ENCODE results near the gene GEMIN7.

The GEMIN7 gene

GRCh38 chr19:45063851-45064801 is 14.9 kb upstream of the GEMIN7 start:
- DNase-seq = no peak

- DNase-seq = no peak
Observed at GRCh38 chr19:45066921-45067661, 12.0 kb upstream of the GEMIN7 start.

DNA sequence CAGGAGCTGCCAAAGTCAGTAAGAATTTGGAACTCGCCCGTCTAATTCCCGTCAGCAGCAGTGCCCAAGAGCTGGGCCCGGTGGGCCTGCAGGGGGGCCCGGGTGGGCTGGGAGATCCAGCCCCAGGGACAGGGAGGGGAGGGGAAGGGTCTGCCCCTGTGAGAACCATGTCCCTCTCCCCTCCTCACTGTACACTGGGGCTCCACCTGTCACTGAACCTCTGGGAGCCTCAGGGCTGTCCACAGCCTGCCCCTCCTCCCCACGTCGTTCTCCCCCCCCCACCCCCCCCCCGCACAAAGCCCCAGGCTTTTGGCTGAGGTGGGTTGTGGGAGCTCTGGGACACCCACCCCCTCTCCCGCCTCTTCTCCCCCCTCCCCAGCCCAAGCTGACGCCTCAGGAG is 11.0 kb upstream of the GEMIN7 start:
- DNase-seq = no peak

- DNase-seq = no peak
Observed at GRCh38 chr19:45069056-45069455, 10.0 kb upstream of the GEMIN7 start.

DNA sequence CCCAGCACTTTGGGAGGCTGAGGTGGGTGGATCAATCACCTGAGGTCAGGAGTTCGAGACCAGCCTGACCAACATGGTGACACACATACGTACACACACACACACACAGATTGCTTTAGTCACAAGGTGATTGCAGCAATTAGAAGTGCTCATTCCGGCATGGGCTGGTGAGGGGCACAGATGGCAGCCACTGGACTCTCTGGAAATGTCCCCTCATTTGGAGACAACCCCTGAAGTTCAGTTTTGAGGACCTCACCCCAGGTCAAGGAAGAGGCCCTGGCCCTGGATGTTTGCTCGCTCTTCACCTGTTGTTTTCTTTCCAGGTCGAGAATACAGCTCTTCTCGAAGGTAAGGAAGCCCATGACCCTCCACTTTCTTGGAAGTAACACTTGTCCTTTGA is 8.8 kb upstream of the GEMIN7 start:
- no peak for DNase-seq

DNA sequence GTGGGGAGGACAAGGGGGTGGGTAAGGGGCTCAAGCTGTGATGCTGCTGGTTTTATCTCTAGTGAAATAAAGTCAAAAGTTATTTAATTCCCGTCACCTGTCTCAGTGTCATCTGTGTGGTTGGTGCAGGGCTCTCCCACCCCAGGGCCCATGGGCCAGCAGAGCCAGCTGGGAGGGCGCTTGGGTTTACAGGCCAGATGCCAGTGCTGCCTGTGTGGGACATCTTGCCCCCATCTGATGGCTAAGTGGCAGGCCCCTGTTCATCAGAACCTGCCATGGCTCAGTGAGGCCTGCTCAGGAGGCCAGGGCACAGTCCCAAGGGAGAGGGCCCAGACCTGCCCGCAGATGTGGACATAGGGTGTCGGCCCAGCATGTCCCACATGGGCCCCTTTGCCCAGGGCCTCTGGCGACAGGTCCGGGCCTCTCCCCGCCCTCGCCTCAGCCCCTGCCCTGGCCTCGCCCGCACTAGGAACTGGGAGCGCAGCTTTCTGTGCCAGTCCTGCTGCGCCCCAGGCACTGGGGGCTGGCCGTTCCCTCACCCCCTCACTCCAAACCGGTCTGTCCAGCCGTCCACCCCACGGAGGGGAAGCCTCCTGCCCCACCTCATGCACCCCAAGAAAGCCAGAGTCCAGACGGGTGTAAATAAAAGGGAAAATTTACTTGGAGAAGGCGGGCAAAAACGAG is 8.1 kb upstream of the GEMIN7 start:
- DNase-seq = no peak

DNA sequence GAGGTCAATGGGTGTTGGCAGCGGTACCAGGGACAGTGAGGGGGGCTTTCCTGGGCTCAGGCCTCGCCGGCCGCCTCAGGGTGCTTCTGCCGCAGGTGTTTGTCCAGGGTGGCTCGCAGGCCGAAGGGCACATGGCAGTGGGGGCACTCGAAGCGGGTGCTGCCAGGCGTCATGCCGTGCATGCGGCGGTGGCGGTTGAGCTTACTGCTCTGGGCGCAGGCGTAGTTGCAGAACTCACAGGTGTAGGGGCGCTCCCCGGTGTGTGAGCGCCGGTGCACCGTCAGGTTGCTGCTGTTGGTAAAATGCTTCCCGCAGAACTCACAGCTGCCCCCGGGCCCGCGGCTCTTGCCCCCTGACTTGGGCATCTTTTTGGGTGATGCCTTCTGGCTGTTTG is 7.5 kb upstream of the GEMIN7 start:
- no peak for DNase-seq

- DNase-seq = no peak
Observed at GRCh38 chr19:45071969-45072790, 6.9 kb upstream of the GEMIN7 start.

- DNase-seq = no peak
Observed at GRCh38 chr19:45074744-45075300, 4.2 kb upstream of the GEMIN7 start.

DNA sequence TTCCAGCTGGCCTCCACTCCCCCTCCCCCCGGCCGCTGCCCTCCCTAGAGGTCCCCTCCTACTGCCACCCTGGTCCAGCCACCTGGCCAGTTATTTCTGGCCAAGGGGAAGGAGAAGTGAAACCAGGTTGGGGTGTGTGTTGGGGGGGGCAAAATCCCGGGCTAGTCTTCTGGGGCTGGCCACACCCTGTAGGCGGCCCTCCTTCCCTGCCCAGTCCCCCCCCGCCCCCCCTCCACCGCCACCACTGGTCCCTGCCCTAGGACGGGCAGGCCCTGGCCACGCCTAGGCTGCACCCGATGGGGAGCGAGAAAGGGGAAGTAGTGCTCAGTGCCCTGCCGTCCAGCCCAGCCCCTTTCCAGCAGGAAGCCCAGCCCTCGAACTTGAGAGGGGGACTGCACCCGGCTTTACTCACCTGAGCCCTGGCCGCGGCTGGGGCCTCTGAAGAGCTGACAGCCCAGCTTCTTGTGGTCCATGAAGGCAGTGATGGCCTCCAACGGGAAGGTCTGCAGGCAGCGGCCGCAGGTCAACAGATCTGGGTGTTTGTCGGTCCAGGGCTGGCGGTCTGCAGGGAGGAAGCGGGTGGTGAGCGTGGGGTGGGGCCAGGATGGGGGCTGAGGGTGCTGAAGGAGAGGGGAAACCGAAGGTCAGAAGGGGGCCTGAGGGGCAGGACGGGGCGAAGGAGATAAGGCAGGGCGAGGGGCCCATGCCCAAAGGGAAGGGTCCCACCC is 3.6 kb upstream of the GEMIN7 start:
- peak; percentile 39 to 52 for DNase-seq

- peak; percentile 86 to 88 for DNase-seq
Observed at GRCh38 chr19:45076029-45076850, 2.8 kb upstream of the GEMIN7 start, which contains the start of gene ZNF296. Gene ZNF296, minus strand, starts transcription at chr19:45076478. Its CDS starts 105 bp downstream, at chr19:45076373.

DNA sequence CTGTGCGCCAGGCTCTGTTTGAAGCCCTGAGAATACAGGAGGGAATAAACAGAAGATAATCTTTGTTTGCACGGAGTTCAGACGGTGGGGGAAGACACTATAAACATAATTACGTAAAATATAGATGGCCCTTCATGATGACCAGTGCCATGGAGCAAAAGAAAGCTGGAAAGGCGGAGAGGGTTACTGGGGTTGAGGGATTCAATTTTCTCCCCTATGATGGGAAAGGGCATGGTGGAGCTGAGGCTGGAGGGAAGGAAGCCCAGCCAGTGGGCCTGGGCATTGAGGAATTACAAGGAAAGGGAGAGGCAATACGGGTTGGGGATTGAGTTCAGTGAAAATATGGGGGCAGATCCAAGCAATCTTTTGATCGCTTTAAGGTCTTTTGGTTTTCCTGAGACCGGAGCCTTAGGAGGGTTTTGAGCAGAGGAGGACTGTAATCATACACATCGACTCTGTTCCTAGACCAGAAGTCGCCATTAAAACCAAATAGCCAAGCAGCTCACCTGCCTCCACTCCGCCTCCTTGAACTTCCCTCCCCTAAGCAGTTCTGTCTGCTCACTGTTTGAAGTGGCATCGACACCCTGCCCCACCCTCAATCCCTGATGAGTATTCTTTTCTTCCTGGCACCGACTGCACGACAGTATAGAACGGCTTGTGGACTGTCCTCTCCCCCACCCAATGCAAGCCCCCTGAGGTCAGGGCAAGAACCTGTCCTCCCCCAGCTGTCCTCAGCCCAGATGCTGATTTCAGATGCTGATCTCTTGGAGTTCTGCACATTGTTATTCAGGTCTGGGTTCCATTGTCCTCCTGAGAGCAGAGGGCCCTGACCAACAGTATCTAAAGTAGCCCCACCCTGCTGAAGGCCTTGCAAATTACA is 2.0 kb upstream of the GEMIN7 start:
- no peak for DNase-seq

GRCh38 chr19:45078390-45079062 is 534 bp upstream of the GEMIN7 start:
- no peak for DNase-seq

DNA sequence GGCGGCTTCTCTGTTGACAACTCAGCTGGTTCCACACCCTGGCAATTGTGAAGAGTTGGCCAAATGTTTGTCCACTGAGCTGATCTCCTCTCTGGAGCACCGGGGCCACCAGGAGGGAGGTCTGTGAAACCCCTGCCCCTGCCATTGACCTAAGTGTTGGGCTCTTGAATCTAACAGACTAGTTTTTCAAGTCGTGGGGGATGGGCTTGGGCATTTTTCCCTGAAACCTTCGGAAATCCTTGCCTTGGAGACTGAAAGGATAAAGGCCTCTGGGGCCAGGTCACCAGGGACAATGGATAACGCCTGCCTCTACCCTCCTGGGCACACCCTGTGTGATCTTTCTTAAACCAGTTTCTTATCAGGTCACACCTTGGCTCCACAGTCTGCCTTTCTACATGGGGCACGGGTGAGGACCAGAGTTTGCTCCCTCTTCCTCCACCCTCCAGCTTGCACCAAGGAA is 881 bp downstream of the GEMIN7 start:
- no peak for DNase-seq

DNA sequence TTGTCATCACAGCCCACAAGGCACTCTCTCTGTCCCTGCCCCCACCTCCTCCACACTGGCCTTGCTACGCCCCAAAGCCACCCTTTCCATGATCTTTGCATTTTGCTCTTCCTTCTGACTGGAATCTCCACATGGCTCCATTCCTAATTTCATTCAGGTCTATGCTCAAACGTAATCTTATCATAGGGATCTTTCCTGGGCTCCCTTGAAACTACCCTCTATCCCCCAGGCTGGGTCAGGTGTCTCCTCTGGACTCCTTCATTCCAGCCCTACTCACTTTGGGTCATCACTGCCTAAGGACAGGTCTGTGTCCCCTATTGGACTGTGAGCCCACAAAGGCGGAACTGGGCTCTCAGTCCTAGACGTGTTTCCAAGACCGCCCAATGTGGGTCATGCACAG is 3.1 kb downstream of the GEMIN7 start:
- DNase-seq = no peak

DNA sequence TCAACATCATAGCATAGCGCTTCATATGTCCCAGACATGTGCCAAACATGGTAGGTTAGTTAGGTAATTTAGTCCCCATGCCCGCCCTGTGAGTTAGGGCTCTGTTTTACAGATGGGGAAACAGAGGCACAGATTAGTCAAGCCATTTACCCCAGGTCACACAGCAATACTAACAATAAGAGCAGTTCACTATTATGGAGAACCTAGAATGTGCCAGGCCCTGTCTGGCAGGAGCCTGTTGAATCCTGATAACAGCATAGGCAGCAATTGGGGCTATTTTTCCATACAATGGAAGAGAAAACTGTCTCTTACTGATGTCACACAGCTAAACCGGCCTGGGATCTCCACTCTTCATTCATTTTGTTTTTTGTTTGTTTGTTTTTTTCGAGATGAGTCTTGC is 7.4 kb downstream of the GEMIN7 start:
- no peak for DNase-seq

GRCh38 chr19:45087531-45087930 is 8.5 kb downstream of the GEMIN7 start:
- DNase-seq = peak; percentile 35 to 36

- no peak for DNase-seq
Observed at GRCh38 chr19:45090034-45090433, 11.0 kb downstream of the GEMIN7 start.

- no peak for DNase-seq
Observed at GRCh38 chr19:45090606-45091005, 11.5 kb downstream of the GEMIN7 start.
